PC-9 (cell line): ENCODE results near the gene FRMD7. TPM values are rescaled to one million over a fixed set of nuclear protein-coding genes. Genes with fewer than 3 reads are reported as not detected.

Experiments used
- BruUV-seq: library from RNA; stranded (reverse); fragments of 400-500 nt; replicated peaks from 2 replicates; lab custom pipeline; 2021; lab: Mats Ljungman, UMichigan
- CTCF ChIA-PET: fragments of 300-600 bp; sonication (Branson Sonifier 250); formaldehyde crosslinking; loops from one replicate; lab custom pipeline; 2022; ENCODE audit warnings: antibody characterized with exemption; lab: Charles Lee
- POLR2A ChIA-PET: fragments of 300-600 bp; sonication (Branson Sonifier 250); formaldehyde crosslinking; loops from one replicate; lab custom pipeline; 2022; ENCODE audit warnings: antibody characterized with exemption; ENCODE audit not compliant: unreplicated experiment; lab: Charles Lee
- DNase-seq, 2 experiments: peaks; one replicate each; pipeline versions ENCODE4 v3.0.0 to v3.0.0-alpha.2; 2015 to 2022; ENCODE audit warnings: mixed read lengths in 1 of 2
- H2AFZ ChIP-seq: fragments of 200-600 bp; sonication (generic); 2 replicates; pipeline ENCODE4 v1.8.1; 2017; ENCODE audit warnings: antibody characterized with exemption
- H3F3A ChIP-seq: fragments of 200-600 bp; sonication (generic); 2 replicates; pipeline ENCODE4 v1.8.1; 2017; ENCODE audit warnings: antibody characterized with exemption, mild to moderate bottlenecking, low read depth; ENCODE audit not compliant: insufficient read depth
- H3K27ac ChIP-seq: fragments of 200-600 bp; sonication (generic); 2 replicates; pipeline ENCODE4 v1.6.1; 2016; ENCODE audit warnings: mixed run types
- H3K27me3 ChIP-seq: fragments of 200-600 bp; sonication (generic); 2 replicates; pipeline ENCODE4 v1.6.1; 2016; ENCODE audit warnings: low read depth, mixed run types; ENCODE audit not compliant: insufficient read depth
- H3K36me3 ChIP-seq: fragments of 200-600 bp; sonication (generic); 2 replicates; pipeline ENCODE4 v1.6.1; 2016; ENCODE audit warnings: low read depth, mixed run types
- H3K4me1 ChIP-seq: fragments of 200-600 bp; sonication (generic); replicated peaks from 2 replicates; pipeline ENCODE4 v1.6.1; 2016; ENCODE audit warnings: mixed run types; ENCODE audit not compliant: insufficient read depth
- H3K4me2 ChIP-seq: fragments of 200-600 bp; sonication (generic); 2 replicates; pipeline ENCODE4 v1.6.1; 2017; ENCODE audit warnings: mixed run types
- H3K4me3 ChIP-seq: fragments of 200-600 bp; sonication (generic); 2 replicates; pipeline ENCODE4 v1.6.1; 2016; ENCODE audit warnings: mixed run types
- H3K79me2 ChIP-seq: fragments of 200-600 bp; sonication (generic); 2 replicates; pipeline ENCODE4 v1.6.1; 2017; ENCODE audit warnings: low read depth, mixed run types
- H3K9me2 ChIP-seq: fragments of 200-600 bp; sonication (generic); 2 replicates; pipeline ENCODE4 v1.8.1; 2017; ENCODE audit warnings: mild to moderate bottlenecking; ENCODE audit not compliant: insufficient read depth
- H3K9me3 ChIP-seq: fragments of 200-600 bp; sonication (generic); 2 replicates; pipeline ENCODE4 v1.8.1; 2016; ENCODE audit warnings: low read depth; ENCODE audit not compliant: insufficient read depth
- H4K20me1 ChIP-seq: fragments of 200-600 bp; sonication (generic); 2 replicates; pipeline ENCODE4 v1.8.1; 2017; ENCODE audit not compliant: insufficient read depth
- EZH2 ChIP-seq: fragments of 200-600 bp; sonication (generic); IDR thresholded peaks from 2 replicates; pipeline ENCODE4 v1.8.0; 2017; ENCODE audit warnings: antibody characterized with exemption, low read depth
- intact Hi-C: fragments of 100-400 bp; cut with micrococcal nuclease; formaldehyde crosslinking; loops from one replicate; pipeline ENCODE4 v1.10.0; 2022; ENCODE audit not compliant: unreplicated experiment
- total RNA-seq: library from RNA; stranded (reverse); gene quantifications from 2 replicates; pipeline ENCODE4 v1.2.3, GENCODE V29; 2021
- TF ChIP-seq, protein P1 (sequence below): fragments of 200-600 bp; sonication (generic); conservative IDR thresholded peaks from 2 replicates; pipeline ENCODE4 v1.6.1; 2017; ENCODE audit warnings: mixed run types, antibody characterized with exemption, mild to moderate bottlenecking, moderate library complexity

FRMD7 gene
- total RNA-seq, 1 experiment from 2014 or later = not detected

DNA sequence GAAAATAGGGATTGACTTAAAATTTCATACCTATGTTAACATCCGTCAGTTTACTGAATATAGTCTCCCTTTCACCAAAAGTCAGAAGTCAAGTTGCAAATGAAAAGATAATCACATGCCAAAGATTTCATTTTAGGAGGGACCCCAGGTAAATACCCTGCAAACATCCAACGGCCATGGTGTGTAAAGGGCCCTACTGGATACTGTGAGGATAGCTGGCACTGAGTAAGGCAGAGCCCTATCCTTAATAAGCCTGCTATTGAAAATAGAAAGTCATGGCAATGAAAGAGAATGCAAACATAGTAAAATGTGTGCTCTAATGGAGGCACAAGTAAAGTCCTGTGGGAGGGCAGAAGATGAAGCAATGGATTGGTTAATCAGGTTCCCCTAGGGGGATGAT, 83.8 kb downstream of the FRMD7 start:
- Histone ChIP-seq H3K79me2 (peaks cover 55% of the 10 kb centered on the region), H3K4me3 (no peak overlapping the region), H3K9me2 (no peaks in the 10 kb centered on the region), H3K27me3 (no peaks in the 10 kb centered on the region), H3K9me3 (no peaks in the 10 kb centered on the region), H2AFZ (no peak overlapping the region), H3F3A (0 out of 2 replicates have a peak, but pooled peaks cover 3% of the 10 kb centered on the region), H4K20me1 (0 out of 2 replicates have a peak, but pooled peaks cover 3% of the 10 kb centered on the region), H3K36me3 (no peaks in the 10 kb centered on the region), H3K4me2 (no peak overlapping the region), H3K27ac (no peak overlapping the region), H3K4me1 (no peaks in the 10 kb centered on the region)
- CTCF ChIA-PET = no interaction called here
- intact Hi-C loops = no loop called here
- no TSS peak for BruUV-seq
- no peak for DNase-seq
- POLR2A ChIA-PET = no interaction called here
- TF ChIP-seq, protein P1, sequence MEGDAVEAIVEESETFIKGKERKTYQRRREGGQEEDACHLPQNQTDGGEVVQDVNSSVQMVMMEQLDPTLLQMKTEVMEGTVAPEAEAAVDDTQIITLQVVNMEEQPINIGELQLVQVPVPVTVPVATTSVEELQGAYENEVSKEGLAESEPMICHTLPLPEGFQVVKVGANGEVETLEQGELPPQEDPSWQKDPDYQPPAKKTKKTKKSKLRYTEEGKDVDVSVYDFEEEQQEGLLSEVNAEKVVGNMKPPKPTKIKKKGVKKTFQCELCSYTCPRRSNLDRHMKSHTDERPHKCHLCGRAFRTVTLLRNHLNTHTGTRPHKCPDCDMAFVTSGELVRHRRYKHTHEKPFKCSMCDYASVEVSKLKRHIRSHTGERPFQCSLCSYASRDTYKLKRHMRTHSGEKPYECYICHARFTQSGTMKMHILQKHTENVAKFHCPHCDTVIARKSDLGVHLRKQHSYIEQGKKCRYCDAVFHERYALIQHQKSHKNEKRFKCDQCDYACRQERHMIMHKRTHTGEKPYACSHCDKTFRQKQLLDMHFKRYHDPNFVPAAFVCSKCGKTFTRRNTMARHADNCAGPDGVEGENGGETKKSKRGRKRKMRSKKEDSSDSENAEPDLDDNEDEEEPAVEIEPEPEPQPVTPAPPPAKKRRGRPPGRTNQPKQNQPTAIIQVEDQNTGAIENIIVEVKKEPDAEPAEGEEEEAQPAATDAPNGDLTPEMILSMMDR = no peak
- TF ChIP-seq EZH2 = no peak

DNA sequence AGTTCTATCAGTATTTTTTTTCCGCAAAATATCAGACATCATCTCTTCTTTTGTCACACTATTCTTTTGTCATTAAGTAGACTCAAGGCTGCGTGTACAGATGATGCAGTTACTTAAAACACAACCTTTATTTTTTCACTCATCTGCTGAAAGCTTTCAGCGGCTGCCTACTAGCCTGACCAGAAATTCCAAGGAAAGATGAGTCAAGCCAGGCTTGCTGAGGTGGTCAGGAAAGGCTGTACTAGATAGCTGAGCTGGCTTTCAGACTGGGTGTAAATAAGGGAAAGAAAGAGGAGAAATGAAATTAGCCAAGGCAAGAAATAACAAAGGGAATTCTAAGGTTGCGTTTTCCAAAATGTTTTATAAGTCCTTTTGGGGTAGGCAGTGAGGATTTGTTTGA, 86.8 kb downstream of the FRMD7 start:
- POLR2A ChIA-PET = no interaction called here
- peak in 1 of 2 experiments; percentile 6 for DNase-seq
- H3K4me2 ChIP-seq = no peak overlapping the region

DNA sequence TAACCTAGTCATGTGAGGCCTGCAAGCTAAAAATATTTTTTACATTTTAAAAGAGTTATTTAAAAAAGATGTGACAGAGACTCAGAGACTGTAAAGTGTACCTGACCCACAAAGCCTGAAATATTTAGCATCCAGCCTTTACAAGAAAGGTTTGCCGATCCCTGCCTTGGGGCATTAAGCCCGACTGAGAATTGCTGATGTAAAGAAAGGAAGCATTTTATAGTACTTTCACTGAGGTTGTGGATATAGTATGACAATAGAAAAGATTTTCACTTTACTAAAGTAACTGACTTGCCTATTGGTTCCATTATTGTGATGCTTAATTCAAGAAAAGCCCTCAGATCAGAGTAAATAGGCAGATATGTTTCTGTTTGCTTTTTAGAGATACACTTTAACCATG, 87.8 kb downstream of the FRMD7 start:
- Histone ChIP-seq H3K9me3 (no peaks in the 10 kb centered on the region), H3F3A (0 out of 2 replicates have a peak, but pooled peaks cover 3% of the 10 kb centered on the region), H3K36me3 (no peaks in the 10 kb centered on the region), H3K4me2 (no peak overlapping the region), H3K27me3 (no peaks in the 10 kb centered on the region), H3K4me3 (no peak overlapping the region), H2AFZ (no peak overlapping the region), H3K27ac (no peak overlapping the region), H3K79me2 (peaks cover 80% of the 10 kb centered on the region), H4K20me1 (no peaks in the 10 kb centered on the region; the same call in 1 of the 2 replicates), H3K4me1 (no peaks in the 10 kb centered on the region), H3K9me2 (no peaks in the 10 kb centered on the region)
- no peak for DNase-seq
- CTCF ChIA-PET = no interaction called here
- POLR2A ChIA-PET = no interaction called here
- intact Hi-C loops = no loop called here
- TF ChIP-seq, protein P1 = no peak
- no peak for TF ChIP-seq EZH2
- no TSS peak for BruUV-seq

More for the DNA sequence above, 86.8 kb downstream of the FRMD7 start:
- Histone ChIP-seq H3F3A (0 out of 2 replicates have a peak, but pooled peaks cover 3% of the 10 kb centered on the region), H3K4me1 (no peaks in the 10 kb centered on the region), H3K9me3 (no peaks in the 10 kb centered on the region), H3K79me2 (peaks cover 73% of the 10 kb centered on the region), H3K27me3 (no peaks in the 10 kb centered on the region), H3K9me2 (no peaks in the 10 kb centered on the region), H3K36me3 (no peaks in the 10 kb centered on the region), H3K27ac (no peak overlapping the region), H2AFZ (no peak overlapping the region), H4K20me1 (no peaks in the 10 kb centered on the region; the same call in 1 of the 2 replicates), H3K4me3 (no peak overlapping the region)
- BruUV-seq = no TSS peak
- intact Hi-C loops = no loop called here
- CTCF ChIA-PET = no interaction called here
- TF ChIP-seq, protein P1 = no peak
- no peak for TF ChIP-seq EZH2
